Endothelial cell of umbilical vein (primary cell): Measurements from ENCODE around the gene ST6GAL1. TPM values are rescaled to one million over a fixed set of nuclear protein-coding genes. Genes with fewer than 3 reads are reported as not detected.
A peak's percentile ranks its signal among the peaks of the same experiment; 100 is the strongest.

Experiments
- BruUV-seq: library from RNA; stranded (reverse); fragments of 400-500 nt; replicated peaks from 2 replicates; lab custom pipeline; 2021; lab: Mats Ljungman, UMichigan
- CTCF ChIA-PET: fragments of 300-600, 350-600 bp; sonication (Branson Sonifier 250); formaldehyde crosslinking; loops from one replicate; lab custom pipeline; 2021; ENCODE audit warnings: antibody characterized with exemption, inconsistent platforms; lab: Charles Lee
- POLR2A ChIA-PET: fragments of 300-600, 350-600 bp; sonication (Branson Sonifier 250); formaldehyde crosslinking; loops from one replicate; lab custom pipeline; 2021; ENCODE audit warnings: antibody characterized with exemption, inconsistent platforms; lab: Charles Lee
- DNase-seq: peaks from one replicate; pipeline ENCODE4 v3.0.0-alpha.2; 2011; ENCODE audit warnings: low read depth, low spot score
- FAIRE-seq: peaks from 2 replicates; lab custom pipeline; 2011; peaks lifted over from hg19 to GRCh38; lab: Jason Lieb, UNC
- H2AFZ ChIP-seq: 2 replicates; pipeline ENCODE4 v1.6.0; 2012; ENCODE audit warnings: low read depth, low read length, control low read depth, inconsistent platforms
- H3K27ac ChIP-seq: 2 replicates; pipeline ENCODE4 v1.5.1; 2011; ENCODE audit warnings: low read depth, mild to moderate bottlenecking, control low read depth, low read length, moderate library complexity; ENCODE audit not compliant: insufficient read depth
- H3K27me3 ChIP-seq, 2 experiments: 2 replicates each; pipeline versions ENCODE4 v1.6.0 to v1.6.1; 2011; ENCODE audit warnings: low read length in 2 of 2, mixed read lengths in 1 of 2; ENCODE audit not compliant: control insufficient read depth in 2 of 2, insufficient read depth in 2 of 2
- H3K36me3 ChIP-seq, 2 experiments: 2 replicates in 1 of 2; 3 replicates in 1 of 2; pipeline ENCODE4 v1.5.1; 2011; ENCODE audit warnings: low read length in 2 of 2, mild to moderate bottlenecking in 1 of 2, moderate library complexity in 1 of 2; ENCODE audit not compliant: control insufficient read depth in 2 of 2, insufficient read depth in 2 of 2; ENCODE audit errors: extremely low read depth in 1 of 2
- H3K4me1 ChIP-seq: 3 replicates; pipeline ENCODE4 v1.5.1; 2011; ENCODE audit warnings: mild to moderate bottlenecking, low read length; ENCODE audit not compliant: control insufficient read depth, insufficient read depth; ENCODE audit errors: extremely low read depth
- H3K4me2 ChIP-seq: 2 replicates; pipeline ENCODE4 v1.6.1; 2011; ENCODE audit warnings: low read length, control low read depth, mixed read lengths; ENCODE audit not compliant: insufficient read depth
- H3K4me3 ChIP-seq, 3 experiments: fragments of 200-600 bp in 1 of 3; sonication (generic), shearing (Covaris generic) in 1 of 3; replicated peaks in 1 of 3; 2 replicates each; pipeline ENCODE4 v1.5.1; 2011 to 2016; ENCODE audit warnings: control low read depth in 3 of 3, low read length in 3 of 3, mild to moderate bottlenecking in 2 of 3, inconsistent platforms in 1 of 3, low read depth in 1 of 3, moderate library complexity in 1 of 3; ENCODE audit not compliant: insufficient read depth in 1 of 3
- H3K79me2 ChIP-seq: 2 replicates; pipeline ENCODE4 v1.6.0; 2012; ENCODE audit warnings: low read length, inconsistent platforms; ENCODE audit not compliant: control insufficient read depth, insufficient read depth
- H3K9ac ChIP-seq: replicated peaks from 2 replicates; pipeline ENCODE3; 2011; ENCODE audit warnings: low read length, control low read depth; ENCODE audit not compliant: insufficient read depth; ENCODE audit errors: extremely low read depth
- H3K9me1 ChIP-seq: replicated peaks from 3 replicates; pipeline ENCODE4 v1.6.0; 2011; ENCODE audit warnings: mild to moderate bottlenecking, low read length; ENCODE audit not compliant: control insufficient read depth, insufficient read depth; ENCODE audit errors: extremely low read depth
- H3K9me3 ChIP-seq: replicated peaks from 2 replicates; pipeline ENCODE4 v1.5.1; 2012; ENCODE audit warnings: low read length, inconsistent platforms; ENCODE audit not compliant: control insufficient read depth, insufficient read depth
- H4K20me1 ChIP-seq: replicated peaks from 2 replicates; pipeline ENCODE3; 2011; ENCODE audit warnings: mild to moderate bottlenecking, low read length; ENCODE audit not compliant: control insufficient read depth, insufficient read depth; ENCODE audit errors: extremely low read depth
- EZH2 ChIP-seq: IDR thresholded peaks from 2 replicates; pipeline ENCODE4 v1.6.1; 2012; ENCODE audit warnings: borderline replicate concordance, low read depth, mild to moderate bottlenecking, moderate library complexity, low read length, inconsistent platforms; ENCODE audit not compliant: severe bottlenecking
- FOS ChIP-seq: IDR thresholded peaks from 2 replicates; pipeline ENCODE4 v1.6.1; 2011; ENCODE audit warnings: mild to moderate bottlenecking, low read length, moderate library complexity, borderline replicate concordance; ENCODE audit not compliant: insufficient read depth
- GATA2 ChIP-seq: IDR thresholded peaks from 2 replicates; pipeline ENCODE4 v1.7.0; 2011; ENCODE audit warnings: low read depth, mild to moderate bottlenecking, moderate library complexity, mixed read lengths, low read length; ENCODE audit not compliant: insufficient read length, insufficient read depth
- JUN ChIP-seq: IDR thresholded peaks from 2 replicates; pipeline ENCODE4 v1.6.1; 2011; ENCODE audit warnings: borderline replicate concordance, low read depth; ENCODE audit not compliant: insufficient read length, insufficient read depth
- MYC ChIP-seq: IDR thresholded peaks from one replicate; pipeline ENCODE4 v1.6.1; 2011; ENCODE audit warnings: mild to moderate bottlenecking, low read depth, low read length
- POLR2A ChIP-seq: IDR thresholded peaks from 2 replicates; pipeline ENCODE4 v1.6.1; 2012; ENCODE audit warnings: low read depth, mild to moderate bottlenecking, control low read depth, low read length
- POLR2AphosphoS5 ChIP-seq: IDR thresholded peaks from 2 replicates; pipeline ENCODE4 v1.6.1; 2012; ENCODE audit warnings: low read depth, mild to moderate bottlenecking, control low read depth, low read length, moderate library complexity; ENCODE audit not compliant: insufficient read depth
- dilution Hi-C: fragments of 300-500 bp; cut with MboI; formaldehyde crosslinking; loops from one replicate; pipeline ENCODE4 v1.15.0; 2019; ENCODE audit warnings: low sequenced_read_pairs; ENCODE audit not compliant: extremely low pct_ligation_motif_present
- intact Hi-C: fragments of 100-400 bp; cut with micrococcal nuclease; formaldehyde crosslinking; loops from one replicate; pipeline ENCODE4 v1.10.0; 2022
- polyA plus RNA-seq, 4 experiments: library from polyadenylated mRNA; depleted of rRNA in 3 of 4; stranded (reverse) in 3 of 4; unstranded in 1 of 4; fragments of >200 nt; gene quantifications; 2 replicates each; pipeline versions ENCODE4 v1.2.1 to v1.2.3, GENCODE V29; 2011 to 2012; ENCODE audit warnings: missing spikeins in 1 of 4
- total RNA-seq: library from RNA; stranded (reverse); gene quantifications from 2 replicates; pipeline ENCODE4 v1.2.3, GENCODE V29; 2021
- TF ChIP-seq, protein P1 (sequence below), 2 donors: IDR thresholded peaks; 1 replicate in 1 of 2; 2 replicates in 1 of 2; pipeline ENCODE4 v1.5.1; 2011; ENCODE audit warnings: low read length in 2 of 2, mild to moderate bottlenecking in 2 of 2, moderate library complexity in 2 of 2, control low read depth in 1 of 2, inconsistent platforms in 1 of 2, low read depth in 1 of 2; ENCODE audit not compliant: insufficient read depth in 1 of 2; ENCODE audit errors: extremely low read depth in 1 of 2

ST6GAL1 gene
- total and polyA plus RNA-seq, 2 donors (not counting 3 experiments of a cell fraction or from before 2014, with no cell fraction given) = 63.9 to 101 TPM

DNA sequence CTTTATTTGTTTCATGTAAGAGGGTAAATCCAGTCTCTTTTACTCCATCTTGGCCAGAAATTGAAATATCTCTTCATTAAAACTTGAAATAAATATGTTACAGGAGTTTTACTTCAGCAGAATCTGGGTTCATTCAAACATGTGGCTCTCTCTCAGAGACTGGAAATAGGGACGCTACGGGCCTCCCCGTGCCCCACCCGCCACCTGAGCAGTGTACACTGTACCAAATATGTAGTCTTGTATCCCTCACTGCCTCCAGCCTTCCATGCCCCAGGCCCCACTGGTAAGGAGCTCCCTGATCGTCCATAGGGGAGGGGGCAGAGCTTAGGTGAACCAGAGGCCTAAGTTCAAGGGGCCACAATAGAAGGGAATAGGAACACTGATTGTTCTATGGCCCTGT, 172.9 kb downstream of the ST6GAL1 start:
- no peaks in the 10 kb centered on the region for H3K9me3 ChIP-seq
- no peaks in the 10 kb centered on the region for H3K27me3 ChIP-seq
- peaks cover 13% of the 10 kb centered on the region for H3K4me1 ChIP-seq
- DNase-seq (no peak), FAIRE-seq (no peak)
- no peak overlapping the region for H3K9ac ChIP-seq
- intact Hi-C loops = loop anchor here (5.0 kb wide), 1 partner anchor 171 kb away; the partner anchor contains the start of gene ST6GAL1
- H3K27ac ChIP-seq = no peak overlapping the region
- no peak for TF ChIP-seq JUN
- TF ChIP-seq, protein P1, sequence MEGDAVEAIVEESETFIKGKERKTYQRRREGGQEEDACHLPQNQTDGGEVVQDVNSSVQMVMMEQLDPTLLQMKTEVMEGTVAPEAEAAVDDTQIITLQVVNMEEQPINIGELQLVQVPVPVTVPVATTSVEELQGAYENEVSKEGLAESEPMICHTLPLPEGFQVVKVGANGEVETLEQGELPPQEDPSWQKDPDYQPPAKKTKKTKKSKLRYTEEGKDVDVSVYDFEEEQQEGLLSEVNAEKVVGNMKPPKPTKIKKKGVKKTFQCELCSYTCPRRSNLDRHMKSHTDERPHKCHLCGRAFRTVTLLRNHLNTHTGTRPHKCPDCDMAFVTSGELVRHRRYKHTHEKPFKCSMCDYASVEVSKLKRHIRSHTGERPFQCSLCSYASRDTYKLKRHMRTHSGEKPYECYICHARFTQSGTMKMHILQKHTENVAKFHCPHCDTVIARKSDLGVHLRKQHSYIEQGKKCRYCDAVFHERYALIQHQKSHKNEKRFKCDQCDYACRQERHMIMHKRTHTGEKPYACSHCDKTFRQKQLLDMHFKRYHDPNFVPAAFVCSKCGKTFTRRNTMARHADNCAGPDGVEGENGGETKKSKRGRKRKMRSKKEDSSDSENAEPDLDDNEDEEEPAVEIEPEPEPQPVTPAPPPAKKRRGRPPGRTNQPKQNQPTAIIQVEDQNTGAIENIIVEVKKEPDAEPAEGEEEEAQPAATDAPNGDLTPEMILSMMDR (IDR thresholded peaks at IDR 0.05; ENCODE audit: extremely low read depth in 1 of 2, insufficient read depth in 1 of 2, low read depth in 1 of 2, low read length in 2 of 2) = no peak
- ChIA-PET POLR2A (no interaction called here), CTCF (interaction anchor here (3.0 to 3.7 kb wide), 2 partner anchors 10 to 254 kb away, joined by 12 to 65 read pairs; no protein-coding TSS in a partner anchor)
- no peaks in the 10 kb centered on the region for H4K20me1 ChIP-seq
- dilution Hi-C loops = no loop called here
- no peak overlapping the region for H2AFZ ChIP-seq
- BruUV-seq = no TSS peak
- no peak overlapping the region for H3K4me3 ChIP-seq
- no peak overlapping the region for H3K4me2 ChIP-seq
- no peaks in the 10 kb centered on the region for H3K9me1 ChIP-seq
- H3K79me2 ChIP-seq = no peaks in the 10 kb centered on the region
- H3K36me3 ChIP-seq = no peaks in the 10 kb centered on the region

DNA sequence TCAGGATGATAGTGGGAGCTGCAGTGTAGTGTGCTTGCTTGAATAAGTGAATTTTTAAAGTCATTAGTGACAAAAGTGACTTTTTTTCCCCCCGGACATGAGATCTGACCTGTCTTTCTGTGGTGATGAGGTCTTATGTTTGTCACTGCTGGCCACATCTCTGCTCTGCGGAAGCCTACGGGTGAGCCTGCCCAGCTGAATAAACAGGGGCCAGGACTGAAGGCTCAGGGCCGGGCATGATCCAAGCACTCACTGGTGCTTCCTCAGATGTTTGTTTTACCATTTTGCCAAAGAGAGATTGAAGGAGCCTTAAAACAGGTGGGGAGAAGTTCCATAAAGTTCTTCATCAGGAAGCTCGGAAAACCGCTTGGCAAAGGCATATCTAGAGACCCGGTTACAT, 174.0 kb downstream of the ST6GAL1 start:
- Histone ChIP-seq H3K79me2 (no peaks in the 10 kb centered on the region), H3K4me3 (no peak overlapping the region), H3K9ac (no peak overlapping the region), H2AFZ (no peak overlapping the region), H3K4me1 (peaks cover 13% of the 10 kb centered on the region), H3K9me1 (no peaks in the 10 kb centered on the region), H3K27ac (no peak overlapping the region), H3K9me3 (no peaks in the 10 kb centered on the region), H3K4me2 (no peak overlapping the region), H3K27me3 (no peaks in the 10 kb centered on the region), H4K20me1 (no peaks in the 10 kb centered on the region), H3K36me3 (no peaks in the 10 kb centered on the region)
- BruUV-seq = no TSS peak
- FAIRE-seq (no peak), DNase-seq (peak; percentile 37)
- intact Hi-C loops = loop anchor here (5.0 kb wide), 1 partner anchor 172 kb away; the partner anchor contains the start of gene ST6GAL1
- no peak for TF ChIP-seq JUN
- no peak for TF ChIP-seq FOS
- TF ChIP-seq POLR2A = no peak
- no peak for TF ChIP-seq MYC
- TF ChIP-seq POLR2AphosphoS5 = no peak
- TF ChIP-seq EZH2 = no peak
- TF ChIP-seq GATA2 = no peak
- CTCF ChIA-PET = interaction anchor here (1.1 to 1.7 kb wide), 2 partner anchors 9 to 61 kb away, joined by 3 to 11 read pairs; no protein-coding TSS in a partner anchor
- dilution Hi-C loops = no loop called here
- POLR2A ChIA-PET = no interaction called here
